OCI-LY1 (cell line): ENCODE measurements around the gene TOP2A.
"Not testable (repeated sequence)": the region's sequence is repeated elsewhere in the genome, so short reads cannot be mapped to it uniquely, and the experiment has no call there.

ENCODE experiments used
- H2AFZ ChIP-seq: fragments of 200-600 bp; sonication (generic), shearing (Covaris generic); 2 replicates; pipeline ENCODE4 v1.6.0; 2014; ENCODE audit warnings: antibody characterized with exemption, mild to moderate bottlenecking, low read length
- H3F3A ChIP-seq: fragments of 200-600 bp; sonication (generic), shearing (Covaris generic); 2 replicates; pipeline ENCODE4 v1.6.0; 2014; ENCODE audit warnings: mild to moderate bottlenecking, antibody characterized with exemption, low read length, moderate library complexity; ENCODE audit not compliant: insufficient read depth
- H3K27ac ChIP-seq: fragments of 200-600 bp; sonication (generic); 2 replicates; pipeline ENCODE4 v1.5.1; 2014; ENCODE audit warnings: low read length, mixed run types, mild to moderate bottlenecking, low read depth; ENCODE audit not compliant: poor library complexity, severe bottlenecking
- H3K27me3 ChIP-seq: fragments of 200-600 bp; sonication (generic); 2 replicates; pipeline ENCODE4 v1.6.0; 2014; ENCODE audit warnings: antibody characterized with exemption, mild to moderate bottlenecking, low read length, moderate library complexity; ENCODE audit not compliant: insufficient read depth
- H3K36me3 ChIP-seq: fragments of 200-600 bp; sonication (generic); 2 replicates; pipeline ENCODE4 v1.6.1; 2014; ENCODE audit warnings: mild to moderate bottlenecking, antibody characterized with exemption, low read length, moderate library complexity, mixed read lengths; ENCODE audit not compliant: insufficient read depth
- H3K4me1 ChIP-seq: fragments of 200-600 bp; sonication (generic); 2 replicates; pipeline ENCODE4 v1.5.1; 2014; ENCODE audit warnings: mild to moderate bottlenecking, low read length, moderate library complexity; ENCODE audit not compliant: insufficient read depth, severe bottlenecking
- H3K4me2 ChIP-seq: fragments of 200-600 bp; sonication (generic), shearing (Covaris generic); 2 replicates; pipeline ENCODE4 v1.6.1; 2014; ENCODE audit warnings: low read length
- H3K4me3 ChIP-seq: fragments of 200-600 bp; sonication (generic); 2 replicates; pipeline ENCODE4 v1.5.1; 2014; ENCODE audit warnings: low read length, low read depth, mild to moderate bottlenecking, mixed read lengths; ENCODE audit not compliant: poor library complexity, severe bottlenecking
- H3K79me2 ChIP-seq: fragments of 200-600 bp; shearing (Covaris generic); 2 replicates; pipeline ENCODE4 v1.6.1; 2016; ENCODE audit warnings: mixed run types, low read length, mixed read lengths; ENCODE audit not compliant: insufficient read depth
- H3K9ac ChIP-seq: fragments of 200-600 bp; sonication (generic), shearing (Covaris generic); 2 replicates; pipeline ENCODE4 v1.6.1; 2014; ENCODE audit warnings: mild to moderate bottlenecking, low read length, mixed read lengths
- H3K9me2 ChIP-seq: fragments of 200-600 bp; sonication (generic), shearing (Covaris generic); 2 replicates; pipeline ENCODE4 v1.6.1; 2014; ENCODE audit warnings: low read depth, mild to moderate bottlenecking, low read length, mixed read lengths
- H3K9me3 ChIP-seq: fragments of 200-600 bp; shearing (Covaris generic); 2 replicates; pipeline ENCODE4 v1.6.1; 2014; ENCODE audit warnings: low read length, mixed read lengths
- H4K20me1 ChIP-seq: fragments of 200-600 bp; sonication (generic), shearing (Covaris generic); 2 replicates; pipeline ENCODE4 v1.6.0; 2016; ENCODE audit warnings: mild to moderate bottlenecking, low read length; ENCODE audit not compliant: insufficient read depth
- EZH2 ChIP-seq: fragments of 200-600 bp; sonication (generic), shearing (Covaris generic); IDR thresholded peaks from 2 replicates; pipeline ENCODE4 v1.8.0; 2017; ENCODE audit warnings: borderline replicate concordance, mixed run types, mild to moderate bottlenecking, antibody characterized with exemption, low read length, moderate library complexity, mixed read lengths
- TF ChIP-seq, protein P1 (sequence below): fragments of 200-600 bp; sonication (generic), shearing (Covaris generic); IDR thresholded peaks from 2 replicates; pipeline ENCODE4 v1.5.1; 2017; ENCODE audit warnings: mild to moderate bottlenecking, antibody characterized with exemption, low read length, moderate library complexity, mixed read lengths

The TOP2A gene

GRCh38 chr17:40373999-40374398 lies 43.7 kb downstream of the TOP2A start:
- Histone ChIP-seq H4K20me1 (no peaks in the 10 kb centered on the region), H2AFZ (no peak overlapping the region), H3K27ac (no peak overlapping the region), H3F3A (no peaks in the 10 kb centered on the region), H3K4me1 (no peaks in the 10 kb centered on the region), H3K4me3 (no peak overlapping the region), H3K36me3 (no peaks in the 10 kb centered on the region; the same call in 1 of the 2 replicates), H3K9me2 (no peaks in the 10 kb centered on the region), H3K9me3 (0 out of 2 replicates have a peak, but pooled peaks cover 4% of the 10 kb centered on the region), H3K9ac (no peak overlapping the region), H3K79me2 (no peaks in the 10 kb centered on the region), H3K4me2 (no peak overlapping the region), H3K27me3 (no peaks in the 10 kb centered on the region; the same call in 1 of the 2 replicates)
- TF ChIP-seq, protein P1, sequence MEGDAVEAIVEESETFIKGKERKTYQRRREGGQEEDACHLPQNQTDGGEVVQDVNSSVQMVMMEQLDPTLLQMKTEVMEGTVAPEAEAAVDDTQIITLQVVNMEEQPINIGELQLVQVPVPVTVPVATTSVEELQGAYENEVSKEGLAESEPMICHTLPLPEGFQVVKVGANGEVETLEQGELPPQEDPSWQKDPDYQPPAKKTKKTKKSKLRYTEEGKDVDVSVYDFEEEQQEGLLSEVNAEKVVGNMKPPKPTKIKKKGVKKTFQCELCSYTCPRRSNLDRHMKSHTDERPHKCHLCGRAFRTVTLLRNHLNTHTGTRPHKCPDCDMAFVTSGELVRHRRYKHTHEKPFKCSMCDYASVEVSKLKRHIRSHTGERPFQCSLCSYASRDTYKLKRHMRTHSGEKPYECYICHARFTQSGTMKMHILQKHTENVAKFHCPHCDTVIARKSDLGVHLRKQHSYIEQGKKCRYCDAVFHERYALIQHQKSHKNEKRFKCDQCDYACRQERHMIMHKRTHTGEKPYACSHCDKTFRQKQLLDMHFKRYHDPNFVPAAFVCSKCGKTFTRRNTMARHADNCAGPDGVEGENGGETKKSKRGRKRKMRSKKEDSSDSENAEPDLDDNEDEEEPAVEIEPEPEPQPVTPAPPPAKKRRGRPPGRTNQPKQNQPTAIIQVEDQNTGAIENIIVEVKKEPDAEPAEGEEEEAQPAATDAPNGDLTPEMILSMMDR = no peak
- no peak for TF ChIP-seq EZH2

- no peak overlapping the region for H3K27ac ChIP-seq
- no peaks in the 10 kb centered on the region for H3F3A ChIP-seq
- H3K36me3 ChIP-seq = no peaks in the 10 kb centered on the region; the same call in 1 of the 2 replicates
- H3K4me1 ChIP-seq = no peaks in the 10 kb centered on the region
- H2AFZ ChIP-seq = no peak overlapping the region
- TF ChIP-seq EZH2 = no peak
- TF ChIP-seq, protein P1 = no peak
- no peaks in the 10 kb centered on the region for H4K20me1 ChIP-seq
- 0 out of 2 replicates have a peak, but pooled peaks cover 4% of the 10 kb centered on the region for H3K9me3 ChIP-seq
- no peaks in the 10 kb centered on the region for H3K79me2 ChIP-seq
- H3K27me3 ChIP-seq = no peaks in the 10 kb centered on the region; the same call in 1 of the 2 replicates
- H3K9ac ChIP-seq = no peak overlapping the region
- H3K4me2 ChIP-seq = no peak overlapping the region
- no peak overlapping the region for H3K4me3 ChIP-seq
- H3K9me2 ChIP-seq = no peaks in the 10 kb centered on the region
Measured at GRCh38 chr17:40373324-40373723, 44.4 kb downstream of the TOP2A start.

DNA sequence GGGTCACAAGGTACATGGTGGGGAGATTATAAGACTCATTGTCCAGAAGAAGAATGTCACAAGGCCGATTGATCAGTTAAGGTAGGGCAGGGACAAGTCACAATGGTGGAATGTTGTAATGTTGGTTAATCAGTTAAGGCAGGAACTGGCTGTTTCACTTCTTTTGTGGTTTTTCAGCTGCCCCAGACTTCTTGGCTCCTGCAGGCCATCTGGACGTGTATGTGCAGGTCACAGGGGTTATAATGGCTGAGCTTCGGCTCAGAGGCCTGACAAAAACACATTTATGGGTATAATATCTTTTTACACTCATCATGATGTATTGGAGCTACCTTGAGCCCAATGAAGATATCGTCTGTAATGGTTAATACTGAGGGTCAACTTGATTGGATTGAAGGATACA lies 45.1 kb downstream of the TOP2A start:
- H3K27ac ChIP-seq, H3K4me2 ChIP-seq, H3K79me2 ChIP-seq, H3F3A ChIP-seq, H4K20me1 ChIP-seq, H3K4me3 ChIP-seq, H3K9ac ChIP-seq, H3K9me3 ChIP-seq, H3K36me3 ChIP-seq, H3K4me1 ChIP-seq, H3K9me2 ChIP-seq, H3K27me3 ChIP-seq, H2AFZ ChIP-seq: not testable (repeated sequence)

DNA sequence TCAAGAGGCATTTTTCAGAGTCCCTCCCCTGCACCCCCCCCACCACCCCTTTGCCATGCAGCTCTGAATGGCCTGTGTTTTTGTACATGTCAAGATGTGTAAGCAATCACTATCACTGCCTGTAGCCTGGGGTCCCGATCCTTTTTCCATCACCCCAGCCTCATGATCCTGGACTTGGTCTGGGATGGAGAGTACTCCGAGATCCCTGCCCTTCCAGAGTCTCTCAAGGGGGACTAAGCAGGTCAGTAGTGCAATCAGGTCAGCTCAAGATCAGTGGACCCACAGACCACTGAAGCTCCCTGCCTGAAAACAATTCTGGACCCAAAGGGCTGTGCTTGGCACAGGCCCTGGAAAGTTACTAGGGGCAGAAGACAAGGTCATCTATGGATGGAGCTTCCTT lies 45.7 kb downstream of the TOP2A start:
- Histone ChIP-seq H3K9me3 (0 out of 2 replicates have a peak, but pooled peaks cover 4% of the 10 kb centered on the region), H3K9me2 (no peaks in the 10 kb centered on the region), H3K79me2 (no peaks in the 10 kb centered on the region), H3K4me2 (no peak overlapping the region), H3K4me3 (no peak overlapping the region), H3K27me3 (no peaks in the 10 kb centered on the region; the same call in 1 of the 2 replicates), H3K36me3 (no peaks in the 10 kb centered on the region; the same call in 1 of the 2 replicates), H3K4me1 (no peaks in the 10 kb centered on the region), H4K20me1 (no peaks in the 10 kb centered on the region), H3F3A (no peaks in the 10 kb centered on the region), H2AFZ (no peak overlapping the region), H3K9ac (no peak overlapping the region), H3K27ac (no peak overlapping the region)
- TF ChIP-seq, protein P1 = no peak
